ENCODE data around the gene SERTAD1. TPM values are rescaled to one million over a fixed set of nuclear protein-coding genes. Genes with fewer than 3 reads are reported as not detected.
"Not testable (repeated sequence)": the region's sequence is repeated elsewhere in the genome, so short reads cannot be mapped to it uniquely, and the experiment has no call there.

SERTAD1 gene
- total and polyA plus RNA-seq, 2 donors (not counting 1 experiment from before 2014, with no cell fraction given) = 11.9 to 59.4 TPM

DNA sequence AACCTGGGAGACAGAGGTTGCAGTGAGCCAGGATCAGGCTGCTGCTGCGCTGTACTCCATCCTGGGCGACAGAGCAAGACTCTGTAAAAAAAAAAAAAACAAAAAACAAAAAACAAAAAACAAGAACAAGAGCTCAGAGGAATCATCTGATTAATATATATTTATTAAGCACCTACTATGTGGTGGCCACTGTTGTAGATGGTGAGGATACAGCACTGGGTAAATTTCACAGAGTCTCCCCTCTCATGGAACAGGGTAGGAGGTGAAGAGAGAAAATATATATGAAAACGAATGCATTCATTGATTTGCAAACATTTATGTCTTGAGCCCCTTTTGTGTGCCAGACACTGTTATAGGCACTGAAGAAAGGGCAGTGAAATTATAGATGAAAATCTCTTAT is 5.9 kb upstream of the SERTAD1 start:
- H3K4me3 ChIP-seq (ENCODE audit: control extremely low read depth in 1 of 5, extremely low read depth in 1 of 5, insufficient read depth in 1 of 5, low read depth in 2 of 5, low read length in 4 of 5) = no peak overlapping the region
- no peak overlapping the region for H3K27ac ChIP-seq (ENCODE audit: low read length in 2 of 2)
- WGBS (ENCODE audit: insufficient coverage) = 83% methylated on average over 1 of the region's 3 CpGs
- H2AFZ ChIP-seq (ENCODE audit: insufficient read depth, low read depth, low read length, poor library complexity, severe bottlenecking) = no peak overlapping the region
- ChIA-PET POLR2A (no interaction called here), CTCF (interaction anchor here (1.0 kb wide), 1 partner anchor 11 kb away, joined by 3 read pairs; no protein-coding TSS in a partner anchor)
- ATAC-seq (ENCODE audit: low read depth) = no peak
- no peak overlapping the region for H3K4me2 ChIP-seq (replicated peaks; ENCODE audit: low read depth, low read length, poor library complexity, severe bottlenecking)
- no peaks in the 10 kb centered on the region for H3K36me3 ChIP-seq (replicated peaks in 1 of 2; ENCODE audit: control extremely low read depth in 1 of 2, control insufficient read depth in 1 of 2, extremely low read depth in 1 of 2, insufficient read depth in 2 of 2, low read length in 1 of 2)
- no peaks in the 10 kb centered on the region for H3K9me3 ChIP-seq (ENCODE audit: control extremely low read depth in 1 of 3, control insufficient read depth in 2 of 3, insufficient read depth in 1 of 3, low read length in 2 of 3)
- no peaks in the 10 kb centered on the region for H3K9me3 Mint-ChIP-seq (ENCODE audit: insufficient read depth)
- no peaks in the 10 kb centered on the region for H4K20me1 ChIP-seq (ENCODE audit: control insufficient read depth, insufficient read depth, low read length, poor library complexity, severe bottlenecking)
- no peak overlapping the region for H3K27ac Mint-ChIP-seq
- intact Hi-C loops (cut with micrococcal nuclease) = no loop called here
- H3K27me3 Mint-ChIP-seq = no peaks in the 10 kb centered on the region
- no peak for TF ChIP-seq EZH2 (IDR thresholded peaks at IDR 0.05; ENCODE audit: borderline replicate concordance, insufficient read depth, low read depth, low read length, poor library complexity, severe bottlenecking)
- TF ChIP-seq, protein P1, sequence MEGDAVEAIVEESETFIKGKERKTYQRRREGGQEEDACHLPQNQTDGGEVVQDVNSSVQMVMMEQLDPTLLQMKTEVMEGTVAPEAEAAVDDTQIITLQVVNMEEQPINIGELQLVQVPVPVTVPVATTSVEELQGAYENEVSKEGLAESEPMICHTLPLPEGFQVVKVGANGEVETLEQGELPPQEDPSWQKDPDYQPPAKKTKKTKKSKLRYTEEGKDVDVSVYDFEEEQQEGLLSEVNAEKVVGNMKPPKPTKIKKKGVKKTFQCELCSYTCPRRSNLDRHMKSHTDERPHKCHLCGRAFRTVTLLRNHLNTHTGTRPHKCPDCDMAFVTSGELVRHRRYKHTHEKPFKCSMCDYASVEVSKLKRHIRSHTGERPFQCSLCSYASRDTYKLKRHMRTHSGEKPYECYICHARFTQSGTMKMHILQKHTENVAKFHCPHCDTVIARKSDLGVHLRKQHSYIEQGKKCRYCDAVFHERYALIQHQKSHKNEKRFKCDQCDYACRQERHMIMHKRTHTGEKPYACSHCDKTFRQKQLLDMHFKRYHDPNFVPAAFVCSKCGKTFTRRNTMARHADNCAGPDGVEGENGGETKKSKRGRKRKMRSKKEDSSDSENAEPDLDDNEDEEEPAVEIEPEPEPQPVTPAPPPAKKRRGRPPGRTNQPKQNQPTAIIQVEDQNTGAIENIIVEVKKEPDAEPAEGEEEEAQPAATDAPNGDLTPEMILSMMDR (IDR thresholded peaks at IDR 0.05) = no peak
- no peaks in the 10 kb centered on the region for H3K27me3 ChIP-seq (replicated peaks in 1 of 4; ENCODE audit: control extremely low read depth in 1 of 4, control insufficient read depth in 3 of 4, insufficient read depth in 4 of 4, low read length in 3 of 4)
- H3K9ac ChIP-seq (ENCODE audit: low read length) = no peak overlapping the region
- no peak overlapping the region for H3K4me3 Mint-ChIP-seq
- peaks cover 26% of the 10 kb centered on the region for H3K4me1 Mint-ChIP-seq
- DNase-seq = no peak
- no peaks in the 10 kb centered on the region for H3K79me2 ChIP-seq (ENCODE audit: control insufficient read depth, insufficient read depth, low read length)
- peaks cover 19 to 30% of the 10 kb centered on the region in 2 donors for H3K4me1 ChIP-seq (ENCODE audit: control insufficient read depth in 2 of 2, insufficient read depth in 2 of 2, low read length in 2 of 2)

DNA sequence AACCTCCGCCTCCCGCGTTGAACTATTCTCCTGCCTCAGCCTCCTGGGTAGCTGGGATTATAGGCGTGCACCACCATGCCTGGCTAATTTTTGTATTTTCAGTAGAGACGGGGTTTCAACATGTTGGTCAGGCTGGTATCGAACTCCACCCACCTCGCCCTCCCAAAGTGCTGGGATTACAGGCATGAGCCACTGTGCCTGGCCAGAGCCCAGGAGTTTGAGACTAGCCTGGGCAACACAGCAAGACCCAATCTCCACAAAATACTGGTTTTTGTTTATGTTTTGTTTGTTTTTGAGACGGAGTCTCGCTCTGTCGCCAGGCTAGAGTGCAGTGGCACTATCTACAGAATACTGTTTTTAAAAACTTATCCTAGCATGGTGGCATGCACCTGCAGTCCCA is 4.5 kb upstream of the SERTAD1 start:
- H3K4me3 Mint-ChIP-seq; H3K4me3 ChIP-seq (ENCODE audit: control extremely low read depth in 1 of 5, extremely low read depth in 1 of 5, insufficient read depth in 1 of 5, low read depth in 2 of 5, low read length in 4 of 5); DNase-seq; H3K36me3 ChIP-seq (replicated peaks in 1 of 2; ENCODE audit: control extremely low read depth in 1 of 2, control insufficient read depth in 1 of 2, extremely low read depth in 1 of 2, insufficient read depth in 2 of 2, low read length in 1 of 2); H4K20me1 ChIP-seq (ENCODE audit: control insufficient read depth, insufficient read depth, low read length, poor library complexity, severe bottlenecking); H3K27ac ChIP-seq (ENCODE audit: low read length in 2 of 2); H3K9me3 ChIP-seq (ENCODE audit: control extremely low read depth in 1 of 3, control insufficient read depth in 2 of 3, insufficient read depth in 1 of 3, low read length in 2 of 3); H3K79me2 ChIP-seq (ENCODE audit: control insufficient read depth, insufficient read depth, low read length); intact Hi-C loops (cut with micrococcal nuclease); H3K4me2 ChIP-seq (replicated peaks; ENCODE audit: low read depth, low read length, poor library complexity, severe bottlenecking); H3K27me3 ChIP-seq (replicated peaks in 1 of 4; ENCODE audit: control extremely low read depth in 1 of 4, control insufficient read depth in 3 of 4, insufficient read depth in 4 of 4, low read length in 3 of 4); H2AFZ ChIP-seq (ENCODE audit: insufficient read depth, low read depth, low read length, poor library complexity, severe bottlenecking); H3K27me3 Mint-ChIP-seq; ATAC-seq (ENCODE audit: low read depth); H3K9ac ChIP-seq (ENCODE audit: low read length); H3K9me3 Mint-ChIP-seq (ENCODE audit: insufficient read depth): not testable (repeated sequence)
- 98% methylated on average over 6 of the region's 10 CpGs for WGBS (ENCODE audit: insufficient coverage)
- H3K27ac Mint-ChIP-seq = peak overlapping the region; percentile 46
- H3K4me1 ChIP-seq (ENCODE audit: control insufficient read depth in 2 of 2, insufficient read depth in 2 of 2, low read length in 2 of 2) = peaks cover 23 to 25% of the 10 kb centered on the region in 2 donors
- ChIA-PET CTCF (interaction anchor here (1.2 kb wide), 1 partner anchor 10 kb away, joined by 5 read pairs; no protein-coding TSS in a partner anchor), POLR2A (interaction anchor here (0.6 to 0.9 kb wide), 3 partner anchors 9 to 243 kb away, joined by 4 read pairs; no protein-coding TSS in a partner anchor)
- peaks cover 27% of the 10 kb centered on the region for H3K4me1 Mint-ChIP-seq

DNA sequence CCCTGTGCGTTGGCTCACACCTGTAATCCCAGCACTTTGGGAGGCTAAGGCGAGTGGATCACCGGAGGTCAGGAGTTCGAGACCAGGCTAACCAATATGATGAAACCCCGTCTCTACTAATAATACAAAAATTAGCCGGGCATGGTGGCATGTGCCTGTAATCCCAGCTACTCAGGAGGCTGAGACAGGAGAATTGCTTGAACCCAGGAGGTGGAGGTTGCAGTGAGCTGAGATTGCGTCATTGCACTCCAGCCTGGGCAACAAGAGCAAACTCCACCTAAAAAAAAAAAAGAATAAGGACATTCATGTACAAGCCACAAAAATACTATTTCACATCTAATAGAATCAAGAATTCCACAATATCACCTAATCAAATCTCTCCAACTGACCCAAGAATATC is 2.4 kb upstream of the SERTAD1 start:
- H3K9ac ChIP-seq (ENCODE audit: low read length); ATAC-seq (ENCODE audit: low read depth); H3K9me3 Mint-ChIP-seq (ENCODE audit: insufficient read depth); DNase-seq; H3K27me3 ChIP-seq (replicated peaks in 1 of 4; ENCODE audit: control extremely low read depth in 1 of 4, control insufficient read depth in 3 of 4, insufficient read depth in 4 of 4, low read length in 3 of 4); H3K9me3 ChIP-seq (ENCODE audit: control extremely low read depth in 1 of 3, control insufficient read depth in 2 of 3, insufficient read depth in 1 of 3, low read length in 2 of 3); H3K4me2 ChIP-seq (replicated peaks; ENCODE audit: low read depth, low read length, poor library complexity, severe bottlenecking); H3K36me3 ChIP-seq (replicated peaks in 1 of 2; ENCODE audit: control extremely low read depth in 1 of 2, control insufficient read depth in 1 of 2, extremely low read depth in 1 of 2, insufficient read depth in 2 of 2, low read length in 1 of 2); H3K4me3 Mint-ChIP-seq; H2AFZ ChIP-seq (ENCODE audit: insufficient read depth, low read depth, low read length, poor library complexity, severe bottlenecking); H3K27ac Mint-ChIP-seq; intact Hi-C loops (cut with micrococcal nuclease); H4K20me1 ChIP-seq (ENCODE audit: control insufficient read depth, insufficient read depth, low read length, poor library complexity, severe bottlenecking); H3K27me3 Mint-ChIP-seq; H3K27ac ChIP-seq (ENCODE audit: low read length in 2 of 2); H3K4me3 ChIP-seq (ENCODE audit: control extremely low read depth in 1 of 5, extremely low read depth in 1 of 5, insufficient read depth in 1 of 5, low read depth in 2 of 5, low read length in 4 of 5): not testable (repeated sequence)
- H3K4me1 ChIP-seq (ENCODE audit: control insufficient read depth in 2 of 2, insufficient read depth in 2 of 2, low read length in 2 of 2) = peaks cover 12 to 20% of the 10 kb centered on the region in 2 donors
- ChIA-PET POLR2A (interaction anchor here (0.7 to 5.8 kb wide), 2 partner anchors 8 to 15 kb away, joined by 7 to 63 read pairs; partner anchors contain the start of gene SERTAD3), CTCF (interaction anchor here (0.6 to 9.5 kb wide), 4 partner anchors 9 to 459 kb away, joined by 3 to 86 read pairs (median 4); partner anchors contain the start of genes BLVRB and SPTBN4)
- H3K4me1 Mint-ChIP-seq = peaks cover 22% of the 10 kb centered on the region
- H3K79me2 ChIP-seq (ENCODE audit: control insufficient read depth, insufficient read depth, low read length) = peaks cover 18% of the 10 kb centered on the region
- WGBS (ENCODE audit: insufficient coverage) = 96% methylated on average over 4 of the region's 7 CpGs
